ENCODE measurements around the gene GRIN2C.
A peak's percentile ranks its signal among the peaks of the same experiment; 100 is the strongest.

DNA sequence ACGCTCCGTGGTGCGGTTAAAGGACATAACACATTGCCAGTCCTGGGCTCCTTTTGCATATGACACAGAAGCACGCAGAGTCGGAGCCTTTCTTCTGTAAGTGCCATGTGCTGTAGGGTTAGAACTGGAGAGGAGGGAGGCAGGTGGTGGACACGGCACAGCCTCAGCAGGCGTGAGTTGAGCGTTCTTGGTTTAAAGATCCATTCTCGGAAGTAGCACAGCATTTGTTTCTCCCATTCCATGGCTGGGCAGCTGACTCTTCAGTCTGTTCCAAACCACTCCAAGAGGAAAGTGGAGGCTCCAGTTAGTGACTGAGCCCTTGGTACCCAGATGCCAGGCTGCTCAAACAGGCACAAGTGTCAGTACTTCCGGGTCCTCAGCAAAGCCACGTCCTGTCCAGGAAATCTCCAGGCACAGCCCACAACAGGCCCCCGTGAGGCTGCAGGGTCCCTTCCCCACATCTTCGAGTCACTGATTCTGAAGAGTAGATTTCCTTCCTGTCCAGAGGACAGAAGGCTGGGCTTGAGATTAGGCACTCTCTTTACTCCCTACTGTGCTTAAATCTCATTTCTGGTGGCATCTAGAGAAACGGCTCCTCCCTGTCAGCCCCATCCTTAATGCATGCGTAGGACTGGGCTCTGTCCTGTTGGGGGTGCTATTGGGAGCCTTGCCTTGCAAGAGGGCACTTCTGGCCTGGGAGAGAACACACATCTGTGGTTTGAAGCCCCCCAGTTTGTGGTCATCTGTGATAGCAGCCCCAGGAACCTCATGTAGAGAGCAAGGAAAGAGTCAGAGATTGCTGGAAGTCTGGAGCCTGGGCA lies 43.9 kb downstream of the GRIN2C start:
- TF ChIP-seq CEBPB (IDR thresholded peaks at IDR 0.05) (no peak), REST (IDR thresholded peaks at IDR 0.05; ENCODE audit: low read depth) (no peak), TCF12 (IDR thresholded peaks at IDR 0.05; ENCODE audit: low read depth) (no peak), FOXM1 (IDR thresholded peaks at IDR 0.05; ENCODE audit: borderline replicate concordance, low read depth) (no peak), TEAD4 (IDR thresholded peaks at IDR 0.05) (no peak), YY1 (IDR thresholded peaks at IDR 0.05; ENCODE audit: low read depth) (no peak), TAF1 (IDR thresholded peaks at IDR 0.05; ENCODE audit: low read depth) (no peak), EGR1 (IDR thresholded peaks at IDR 0.05) (no peak), RAD21 (IDR thresholded peaks at IDR 0.05; ENCODE audit: low read depth) (peak; percentile 27; the same call in 1 of the 2 replicates), EP300 (IDR thresholded peaks at IDR 0.05; ENCODE audit: borderline replicate concordance) (no peak), NFIC (IDR thresholded peaks at IDR 0.05) (no peak), CREB1 (IDR thresholded peaks at IDR 0.05; ENCODE audit: low read depth) (no peak), MAX (IDR thresholded peaks at IDR 0.05) (no peak)
- TF ChIP-seq, protein P1, sequence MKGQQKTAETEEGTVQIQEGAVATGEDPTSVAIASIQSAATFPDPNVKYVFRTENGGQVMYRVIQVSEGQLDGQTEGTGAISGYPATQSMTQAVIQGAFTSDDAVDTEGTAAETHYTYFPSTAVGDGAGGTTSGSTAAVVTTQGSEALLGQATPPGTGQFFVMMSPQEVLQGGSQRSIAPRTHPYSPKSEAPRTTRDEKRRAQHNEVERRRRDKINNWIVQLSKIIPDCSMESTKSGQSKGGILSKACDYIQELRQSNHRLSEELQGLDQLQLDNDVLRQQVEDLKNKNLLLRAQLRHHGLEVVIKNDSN (IDR thresholded peaks at IDR 0.05): no peak

Measured in Ishikawa (cell line).